Stimulated activated CD4-positive, alpha-beta T cell treated with anti-CD3 and anti-CD28 coated beads, Interleukin-1b, Interleukin-23, amount 100 ng/mL, for 24 hours (primary cell): ENCODE measurements around the gene GALC.

ENCODE experiments used
- DNase-seq, 4 experiments: peaks; one replicate each; pipeline ENCODE4 v3.0.0-alpha.2; 2020; ENCODE audit warnings: low read depth in 4 of 4, low spot score in 1 of 4

Gene GALC

DNA sequence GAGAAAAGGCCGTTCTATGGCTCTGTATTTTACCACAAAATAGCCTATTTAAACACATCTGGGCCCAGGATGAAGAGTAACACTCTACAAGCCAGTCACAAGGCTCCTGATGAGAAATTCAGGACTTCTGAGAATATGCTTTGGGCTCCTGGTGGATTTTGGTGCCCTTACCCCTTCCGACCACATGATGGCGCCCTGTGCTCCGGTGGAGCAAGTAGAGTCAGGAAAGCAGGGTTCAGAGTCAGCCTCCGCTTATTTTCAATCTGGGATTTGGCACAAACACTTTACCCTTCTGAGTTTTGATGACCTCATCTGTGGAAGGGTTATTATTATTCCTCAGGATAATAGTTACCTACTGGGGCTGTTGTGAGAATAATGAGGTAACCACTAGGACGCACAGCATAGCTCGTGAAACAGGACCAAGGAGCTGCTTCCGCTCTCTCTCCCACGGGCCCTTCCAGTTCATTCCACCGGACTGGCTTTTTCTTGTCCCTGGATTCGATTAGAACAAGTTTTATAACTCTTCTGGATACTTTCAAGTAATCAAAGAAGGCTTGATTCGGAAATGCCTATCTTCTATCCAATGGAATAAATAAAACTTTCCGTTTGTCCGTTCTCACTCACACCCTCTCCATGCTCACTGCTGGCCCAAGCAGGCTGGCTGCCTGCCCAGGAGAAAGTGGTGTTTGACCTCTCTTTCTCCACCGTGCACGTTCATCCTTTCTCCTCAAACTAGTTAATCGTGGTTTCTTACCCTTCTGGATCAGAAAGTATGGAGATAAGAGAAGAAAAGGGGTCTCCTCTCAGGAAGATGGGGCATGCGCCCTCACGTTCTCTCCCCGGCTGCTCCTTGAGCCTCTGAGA is 104.6 kb downstream of the GALC start:
- DNase-seq = peak in 1 of 4 experiments; percentile 7

DNA sequence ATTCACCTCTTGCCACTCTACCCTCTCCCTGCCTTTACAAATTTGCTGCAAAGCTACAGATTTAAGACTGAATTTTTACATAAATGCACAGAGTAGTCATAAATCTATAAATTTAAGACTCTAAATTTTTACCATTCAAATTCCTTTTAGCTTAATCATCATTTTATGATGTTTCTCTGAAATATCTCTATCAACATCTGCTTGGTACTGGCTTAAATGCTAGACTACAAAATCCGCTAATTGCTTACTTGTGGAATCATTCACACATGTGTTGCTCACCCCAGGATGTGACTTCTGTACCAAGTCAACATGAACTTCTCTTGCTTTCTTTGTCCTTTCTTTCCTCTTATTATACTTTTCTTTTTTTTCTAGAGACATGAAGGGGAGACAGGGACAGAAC is 109.2 kb downstream of the GALC start:
- no peak for DNase-seq
